SK-N-SH treated with all-trans-retinoic acid at 6 μM for 48 hours (cell line): ENCODE data around the gene C1orf185.
"Not testable (repeated sequence)": the region's sequence is repeated elsewhere in the genome, so short reads cannot be mapped to it uniquely, and the experiment has no call there.

Experiments
- ATAC-seq: fragments of 200-7000 bp; cut with Tn5 transposase; 3 replicates; pipeline ENCODE4 v1.9.1; 2020; ENCODE audit warnings: mild to moderate bottlenecking, moderate library complexity
- BACH2 ChIP-seq: fragments of 250-450 bp; sonication (Bioruptor Pico); IDR thresholded peaks from 2 replicates; pipeline ENCODE4 v1.9.0; 2021; ENCODE audit warnings: mild to moderate bottlenecking, borderline replicate concordance
- CREB5 ChIP-seq: fragments of 250-450 bp; sonication (Bioruptor Pico); IDR thresholded peaks from 2 replicates; pipeline ENCODE4 v1.5.1; 2020; ENCODE audit warnings: low read depth, mild to moderate bottlenecking, moderate library complexity
- CSDC2 ChIP-seq: fragments of 250-450 bp; sonication (Bioruptor Pico); IDR thresholded peaks from 2 replicates; pipeline ENCODE4 v1.5.0; 2020; ENCODE audit warnings: mild to moderate bottlenecking, moderate library complexity
- CSRNP3 ChIP-seq: fragments of 250-450 bp; sonication (Bioruptor Pico); IDR thresholded peaks from 2 replicates; pipeline ENCODE4 v1.5.1; 2021; ENCODE audit warnings: mild to moderate bottlenecking, moderate library complexity
- ESRRG ChIP-seq: fragments of 250-450 bp; sonication (Bioruptor Pico); IDR thresholded peaks from 2 replicates; pipeline ENCODE4 v1.6.1; 2021; ENCODE audit warnings: mild to moderate bottlenecking
- GLIS3 ChIP-seq: fragments of 250-450 bp; sonication (Bioruptor Pico); IDR thresholded peaks from 2 replicates; pipeline ENCODE4 v1.5.0; 2020; ENCODE audit warnings: mild to moderate bottlenecking, moderate library complexity
- ISL1 ChIP-seq: fragments of 250-450 bp; sonication (Bioruptor Pico); IDR thresholded peaks from 2 replicates; pipeline ENCODE4 v2.1.2; 2022; ENCODE audit warnings: mild to moderate bottlenecking, moderate library complexity
- OSR1 ChIP-seq: fragments of 250-450 bp; sonication (Bioruptor Pico); IDR thresholded peaks from 2 replicates; pipeline ENCODE4 v1.8.0; 2022; ENCODE audit warnings: moderate library complexity, mild to moderate bottlenecking, inconsistent platforms
- PATZ1 ChIP-seq: fragments of 250-450 bp; sonication (Bioruptor Pico); IDR thresholded peaks from 2 replicates; pipeline ENCODE4 v1.8.0; 2020; ENCODE audit warnings: mild to moderate bottlenecking, moderate library complexity, borderline replicate concordance
- POU6F1 ChIP-seq: fragments of 250-450 bp; sonication (Bioruptor Pico); IDR thresholded peaks from 2 replicates; pipeline ENCODE4 v1.8.0; 2021; ENCODE audit warnings: low read depth, mild to moderate bottlenecking, moderate library complexity, borderline replicate concordance
- PPARA ChIP-seq: fragments of 250-450 bp; sonication (Bioruptor Pico); IDR thresholded peaks from 2 replicates; pipeline ENCODE4 v1.5.0; 2020; ENCODE audit warnings: mild to moderate bottlenecking, borderline replicate concordance
- RARB ChIP-seq: fragments of 250-450 bp; sonication (Bioruptor Pico); IDR thresholded peaks from 2 replicates; pipeline ENCODE4 v1.8.0; 2021; ENCODE audit warnings: mild to moderate bottlenecking, moderate library complexity
- SNAI2 ChIP-seq: fragments of 250-450 bp; sonication (Bioruptor Pico); IDR thresholded peaks from 2 replicates; pipeline ENCODE4 v1.5.0; 2020; ENCODE audit warnings: mild to moderate bottlenecking, moderate library complexity
- TCF4 ChIP-seq: fragments of 250-450 bp; sonication (Bioruptor Pico); IDR thresholded peaks from 2 replicates; pipeline ENCODE4 v1.8.0; 2021; ENCODE audit warnings: mild to moderate bottlenecking, moderate library complexity, borderline replicate concordance
- TOX ChIP-seq: fragments of 250-450 bp; sonication (Bioruptor Pico); IDR thresholded peaks from 2 replicates; pipeline ENCODE4 v1.8.0; 2021; ENCODE audit warnings: mild to moderate bottlenecking, moderate library complexity, borderline replicate concordance
- ZC3H10 ChIP-seq: fragments of 250-450 bp; sonication (Bioruptor Pico); IDR thresholded peaks from 2 replicates; pipeline ENCODE4 v1.5.1; 2021; ENCODE audit warnings: mild to moderate bottlenecking, moderate library complexity
- ZFP3 ChIP-seq: fragments of 250-450 bp; sonication (Bioruptor Pico); IDR thresholded peaks from 2 replicates; pipeline ENCODE4 v1.5.0; 2020; ENCODE audit warnings: mild to moderate bottlenecking, moderate library complexity
- ZFP30 ChIP-seq: fragments of 450-650 bp; formaldehyde crosslinking; IDR thresholded peaks from 2 replicates; pipeline ENCODE4 v1.5.0; 2022; ENCODE audit warnings: mild to moderate bottlenecking, moderate library complexity
- ZNF565 ChIP-seq: fragments of 450-650 bp; formaldehyde crosslinking; conservative IDR thresholded peaks from 2 replicates; pipeline ENCODE4 v1.5.0; 2020; ENCODE audit warnings: low read depth, mild to moderate bottlenecking, moderate library complexity
- ZNF70 ChIP-seq: fragments of 450-650 bp; formaldehyde crosslinking; IDR thresholded peaks from 2 replicates; pipeline ENCODE4 v1.5.0; 2020; ENCODE audit warnings: mild to moderate bottlenecking, moderate library complexity
- ZNF8 ChIP-seq: fragments of 450-650 bp; formaldehyde crosslinking; IDR thresholded peaks from 2 replicates; pipeline ENCODE4 v1.5.0; 2020; ENCODE audit warnings: mild to moderate bottlenecking, moderate library complexity

Gene C1orf185

GRCh38 chr1:51175278-51175677, 73.2 kb downstream of the C1orf185 start:
- TF ChIP-seq CREB5 = no peak
- no peak for TF ChIP-seq PPARA (CRISPR knock-in tag)
- no peak for TF ChIP-seq CSRNP3 (CRISPR knock-in tag)
- TF ChIP-seq ZNF8 = no peak
- no peak for ATAC-seq

- ATAC-seq = not testable (repeated sequence)
Measured at GRCh38 chr1:51177988-51178387, 76.0 kb downstream of the C1orf185 start.

GRCh38 chr1:51188230-51188629, 86.2 kb downstream of the C1orf185 start:
- ATAC-seq = no peak
- no peak for TF ChIP-seq TCF4 (CRISPR knock-in tag)
- TF ChIP-seq ZNF565 (CRISPR knock-in tag) = no peak
- TF ChIP-seq RARB = no peak
- no peak for TF ChIP-seq ZFP3 (CRISPR knock-in tag)
- TF ChIP-seq ZC3H10 = no peak
- no peak for TF ChIP-seq POU6F1 (CRISPR knock-in tag)
- TF ChIP-seq ISL1 (CRISPR knock-in tag) = no peak
- no peak for TF ChIP-seq ZFP30 (CRISPR knock-in tag)
- TF ChIP-seq ZNF70 (CRISPR knock-in tag) = no peak
- no peak for TF ChIP-seq PATZ1 (CRISPR knock-in tag)
- TF ChIP-seq CREB5 = no peak
- no peak for TF ChIP-seq SNAI2 (CRISPR knock-in tag)
- no peak for TF ChIP-seq BACH2 (CRISPR knock-in tag)
- no peak for TF ChIP-seq ZNF8
- TF ChIP-seq CSRNP3 (CRISPR knock-in tag) = no peak
- no peak for TF ChIP-seq GLIS3 (CRISPR knock-in tag)

- ATAC-seq = peak; percentile 73
- TF ChIP-seq ISL1 (CRISPR knock-in tag) (peak; percentile 81), PPARA (CRISPR knock-in tag) (no peak)
Measured at GRCh38 chr1:51189421-51190073, 87.5 kb downstream of the C1orf185 start.

- no peak for ATAC-seq
- TF ChIP-seq ZNF8 (no peak), ZFP30 (CRISPR knock-in tag) (no peak), CREB5 (no peak), CSDC2 (no peak), OSR1 (CRISPR knock-in tag) (no peak), POU6F1 (CRISPR knock-in tag) (no peak), ESRRG (CRISPR knock-in tag) (no peak), TOX (no peak)
Measured at GRCh38 chr1:51190961-51191360, 88.9 kb downstream of the C1orf185 start.
